ENCODE data around the gene ABCG5. TPM values are rescaled to one million over a fixed set of nuclear protein-coding genes. Genes with fewer than 3 reads are reported as not detected.

The ABCG5 gene
- total and polyA plus RNA-seq, 7 donors: 0.01 to 0.08 TPM; not detected in 5

- DNase-seq (no peak), ATAC-seq (no peak)
- TF ChIP-seq, protein P1, sequence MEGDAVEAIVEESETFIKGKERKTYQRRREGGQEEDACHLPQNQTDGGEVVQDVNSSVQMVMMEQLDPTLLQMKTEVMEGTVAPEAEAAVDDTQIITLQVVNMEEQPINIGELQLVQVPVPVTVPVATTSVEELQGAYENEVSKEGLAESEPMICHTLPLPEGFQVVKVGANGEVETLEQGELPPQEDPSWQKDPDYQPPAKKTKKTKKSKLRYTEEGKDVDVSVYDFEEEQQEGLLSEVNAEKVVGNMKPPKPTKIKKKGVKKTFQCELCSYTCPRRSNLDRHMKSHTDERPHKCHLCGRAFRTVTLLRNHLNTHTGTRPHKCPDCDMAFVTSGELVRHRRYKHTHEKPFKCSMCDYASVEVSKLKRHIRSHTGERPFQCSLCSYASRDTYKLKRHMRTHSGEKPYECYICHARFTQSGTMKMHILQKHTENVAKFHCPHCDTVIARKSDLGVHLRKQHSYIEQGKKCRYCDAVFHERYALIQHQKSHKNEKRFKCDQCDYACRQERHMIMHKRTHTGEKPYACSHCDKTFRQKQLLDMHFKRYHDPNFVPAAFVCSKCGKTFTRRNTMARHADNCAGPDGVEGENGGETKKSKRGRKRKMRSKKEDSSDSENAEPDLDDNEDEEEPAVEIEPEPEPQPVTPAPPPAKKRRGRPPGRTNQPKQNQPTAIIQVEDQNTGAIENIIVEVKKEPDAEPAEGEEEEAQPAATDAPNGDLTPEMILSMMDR (IDR thresholded peaks at IDR 0.05): no peak
- H3K36me3 ChIP-seq (ENCODE audit: insufficient read depth in 1 of 2, low read depth in 1 of 2): peaks cover 0 to 56% of the 10 kb centered on the region in 2 donors
- no peak overlapping the region for H3K4me3 ChIP-seq
- H3K9me3 ChIP-seq: no peaks in the 10 kb centered on the region
- H3K27ac ChIP-seq: no peak overlapping the region
- intact Hi-C loops (cut with DNase I): no loop called here
- H3K27me3 ChIP-seq (ENCODE audit: insufficient read depth in 3 of 3, low read length in 2 of 3): no peaks in the 10 kb centered on the region
- H3K4me1 ChIP-seq: no peaks in the 10 kb centered on the region
These were observed 37.7 kb downstream of the ABCG5 start for GRCh38 chr2:43800894-43801293.

DNA sequence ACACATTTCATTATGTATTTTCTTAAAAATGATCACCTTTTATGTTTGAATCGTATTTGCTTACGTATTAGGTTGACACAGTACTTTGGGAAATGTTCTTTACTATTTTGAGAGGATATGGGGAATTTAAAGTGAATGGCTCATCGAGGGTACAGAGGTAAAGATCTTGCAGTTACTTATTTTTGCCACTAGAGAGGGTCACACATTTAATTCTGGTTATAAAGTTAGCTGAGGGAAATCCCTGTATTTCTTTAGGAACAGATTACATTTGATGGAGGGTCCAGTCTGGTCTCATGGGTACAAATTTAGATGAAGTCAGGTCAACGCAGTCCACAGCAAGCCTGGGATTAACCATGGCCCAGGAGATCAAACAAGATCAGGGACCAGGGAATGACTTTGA is 40.3 kb downstream of the ABCG5 start:
- no peak overlapping the region for H3K4me3 ChIP-seq
- no peaks in the 10 kb centered on the region for H3K4me1 ChIP-seq
- peaks cover 0 to 49% of the 10 kb centered on the region in 2 donors for H3K36me3 ChIP-seq (ENCODE audit: insufficient read depth in 1 of 2, low read depth in 1 of 2)
- no peak overlapping the region for H3K27ac ChIP-seq
- intact Hi-C loops (cut with DNase I): no loop called here
- no peaks in the 10 kb centered on the region for H3K9me3 ChIP-seq
- DNase-seq (no peak), ATAC-seq (no peak)
- WGBS, 3 donors: 68 to 75% (median 72%) methylated on average over 4 of the region's 4 CpGs
- TF ChIP-seq, protein P1 (IDR thresholded peaks at IDR 0.05): no peak
- no peaks in the 10 kb centered on the region for H3K27me3 ChIP-seq (ENCODE audit: insufficient read depth in 3 of 3, low read length in 2 of 3)

- no peak overlapping the region for H3K4me3 ChIP-seq
- ATAC-seq: no peak
These were observed 42.4 kb downstream of the ABCG5 start for GRCh38 chr2:43796206-43796605.

GRCh38 chr2:43794956-43795355 is 43.7 kb downstream of the ABCG5 start:
- H3K36me3 ChIP-seq (ENCODE audit: insufficient read depth in 1 of 2, low read depth in 1 of 2): peaks cover 2 to 63% of the 10 kb centered on the region in 2 donors
- no peak overlapping the region for H3K27ac ChIP-seq
- TF ChIP-seq, protein P1 (IDR thresholded peaks at IDR 0.05): no peak
- WGBS, 3 donors: 92 to 95% (median 94%) methylated on average over 9 of the region's 9 CpGs
- no peak overlapping the region for H3K4me3 ChIP-seq
- intact Hi-C loops (cut with DNase I): no loop called here
- H3K27me3 ChIP-seq (ENCODE audit: insufficient read depth in 3 of 3, low read length in 2 of 3): no peaks in the 10 kb centered on the region
- ATAC-seq (no peak), DNase-seq (no peak)
- H3K9me3 ChIP-seq: no peaks in the 10 kb centered on the region
- no peaks in the 10 kb centered on the region for H3K4me1 ChIP-seq

More at GRCh38 chr2:43796206-43796605, 42.4 kb downstream of the ABCG5 start:
- intact Hi-C loops (cut with DNase I): no loop called here
- no peaks in the 10 kb centered on the region for H3K4me1 ChIP-seq
- 73 to 78% (median 74%) methylated on average over 1 of the region's 1 CpG for WGBS, 3 donors
- DNase-seq: no peak
- TF ChIP-seq, protein P1 (IDR thresholded peaks at IDR 0.05): no peak
- H3K36me3 ChIP-seq (ENCODE audit: insufficient read depth in 1 of 2, low read depth in 1 of 2): peaks cover 0 to 52% of the 10 kb centered on the region in 2 donors
- no peak overlapping the region for H3K27ac ChIP-seq
- no peaks in the 10 kb centered on the region for H3K9me3 ChIP-seq
- H3K27me3 ChIP-seq (ENCODE audit: insufficient read depth in 3 of 3, low read length in 2 of 3): no peaks in the 10 kb centered on the region

DNA sequence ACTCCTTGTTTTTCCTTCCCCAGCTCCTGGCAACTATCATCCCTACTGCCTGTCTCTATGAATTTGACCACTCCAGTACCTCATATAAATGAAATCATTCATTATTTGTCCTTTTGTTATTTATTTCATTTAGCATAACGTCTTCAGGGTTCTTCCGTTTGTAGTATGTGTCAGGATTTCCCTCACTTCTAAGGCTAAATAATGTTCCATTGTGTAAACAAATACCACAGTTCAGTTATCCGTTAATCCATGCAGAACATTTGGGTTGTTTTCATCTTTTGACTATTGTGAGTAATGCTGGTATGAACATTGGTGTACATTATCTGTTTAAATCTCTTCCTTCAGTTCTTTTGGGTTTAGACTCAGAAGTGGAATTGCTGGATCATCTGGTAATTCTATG is 46.0 kb downstream of the ABCG5 start:
- no peaks in the 10 kb centered on the region for H3K27me3 ChIP-seq (ENCODE audit: insufficient read depth in 3 of 3, low read length in 2 of 3)
- no peaks in the 10 kb centered on the region for H3K9me3 ChIP-seq
- ATAC-seq (no peak), DNase-seq (no peak)
- intact Hi-C loops (cut with DNase I): no loop called here
- WGBS, 3 donors: 78 to 88% (median 84%) methylated on average over 3 of the region's 3 CpGs
- no peaks in the 10 kb centered on the region for H3K4me1 ChIP-seq
- H3K36me3 ChIP-seq (ENCODE audit: insufficient read depth in 1 of 2, low read depth in 1 of 2): peaks cover 2 to 80% of the 10 kb centered on the region in 2 donors
- TF ChIP-seq, protein P1 (IDR thresholded peaks at IDR 0.05): no peak
- no peak overlapping the region for H3K4me3 ChIP-seq
- H3K27ac ChIP-seq: no peak overlapping the region

All from psoas muscle (tissue), 8 donors.